Lung microvascular endothelial cell (primary cell): ENCODE measurements around the gene POU2AF1. TPM values are rescaled to one million over a fixed set of nuclear protein-coding genes. Genes with fewer than 3 reads are reported as not detected.
"Not testable (repeated sequence)": the region's sequence is repeated elsewhere in the genome, so short reads cannot be mapped to it uniquely, and the experiment has no call there.

Experiments
- DNase-seq, 2 donors: peaks; one replicate each; pipeline versions ENCODE4 v3.0.0 to v3.0.0-alpha.2; 2010; ENCODE audit warnings: low read depth in 2 of 2
- total RNA-seq: library from RNA; depleted of rRNA; stranded (reverse); fragments of >200 nt; gene quantifications from 2 replicates; pipeline ENCODE4 v1.2.1, GENCODE V29; 2014

The POU2AF1 gene
- total RNA-seq, 1 donor from 2014 or later: not detected

DNA sequence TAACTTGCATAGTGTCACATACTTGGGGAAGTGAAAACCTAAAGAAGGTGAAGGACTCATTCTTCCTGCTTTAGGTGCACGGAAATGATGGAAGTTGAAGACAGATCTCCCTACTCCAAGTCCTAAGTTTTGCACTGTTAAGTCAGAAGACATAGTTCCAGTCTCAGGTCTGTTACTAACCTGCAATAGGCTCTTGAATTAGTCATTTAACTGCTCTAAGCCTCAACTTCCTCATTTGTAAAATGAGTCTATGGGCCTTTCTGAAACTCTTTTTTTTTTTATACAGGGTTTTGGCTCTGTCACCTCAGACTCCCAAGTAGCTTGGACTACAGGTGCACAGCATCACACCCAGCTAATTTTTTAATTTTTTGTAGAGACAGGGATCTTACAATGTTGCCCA, 30.8 kb upstream of the POU2AF1 start:
- no peak for DNase-seq

GRCh38 chr11:111408789-111409727, 30.0 kb upstream of the POU2AF1 start:
- DNase-seq: no peak

GRCh38 chr11:111407652-111408051, 28.6 kb upstream of the POU2AF1 start:
- DNase-seq: no peak

- DNase-seq: no peak
Measured at GRCh38 chr11:111406589-111406988, 27.5 kb upstream of the POU2AF1 start.

- DNase-seq: no peak
Measured at GRCh38 chr11:111406091-111406490, 27.0 kb upstream of the POU2AF1 start.

DNA sequence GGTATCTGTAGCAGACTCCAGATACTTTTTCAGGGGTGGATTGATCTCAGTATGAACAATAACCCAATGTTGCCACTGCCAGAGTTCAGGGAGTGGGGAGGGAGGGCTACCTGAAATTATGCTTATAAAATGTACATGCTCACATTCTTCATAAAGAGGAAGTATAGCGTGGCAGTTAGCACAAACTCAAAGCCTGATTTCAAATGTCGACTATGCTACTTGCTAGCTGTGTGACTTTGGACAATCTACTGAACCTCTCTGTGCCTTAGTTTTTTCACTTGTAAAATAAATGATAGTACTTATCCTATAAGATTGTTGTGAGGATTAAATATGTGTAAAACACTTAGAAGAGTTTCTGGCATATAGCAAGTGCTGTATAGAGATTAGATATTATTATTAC, 26.5 kb upstream of the POU2AF1 start:
- DNase-seq: no peak

GRCh38 chr11:111403051-111403726, 24.1 kb upstream of the POU2AF1 start:
- no peak for DNase-seq

GRCh38 chr11:111402411-111402810, 23.3 kb upstream of the POU2AF1 start:
- no peak for DNase-seq

DNA sequence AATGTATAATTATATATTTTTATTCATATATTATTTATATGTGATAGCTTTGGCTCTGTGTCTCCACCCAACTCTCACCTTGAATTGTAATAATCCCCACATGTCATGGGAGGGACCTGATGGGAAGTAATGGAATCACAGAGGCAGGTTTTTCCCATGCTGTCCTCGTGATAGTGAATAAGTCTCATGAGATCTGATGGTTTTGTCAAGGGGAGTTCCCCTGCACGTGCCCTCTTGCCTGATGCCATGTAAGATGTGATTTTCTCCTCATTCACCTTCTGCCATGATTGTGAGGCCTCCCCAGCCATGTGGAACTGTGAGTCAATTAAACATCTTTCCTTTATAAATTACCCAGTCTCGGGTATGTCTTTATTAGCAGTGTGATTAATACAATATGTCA, 22.9 kb upstream of the POU2AF1 start:
- DNase-seq: not testable (repeated sequence)

GRCh38 chr11:111400595-111400994, 21.5 kb upstream of the POU2AF1 start:
- no peak for DNase-seq

- DNase-seq: no peak
Measured at GRCh38 chr11:111399187-111400031, 20.3 kb upstream of the POU2AF1 start.

DNA sequence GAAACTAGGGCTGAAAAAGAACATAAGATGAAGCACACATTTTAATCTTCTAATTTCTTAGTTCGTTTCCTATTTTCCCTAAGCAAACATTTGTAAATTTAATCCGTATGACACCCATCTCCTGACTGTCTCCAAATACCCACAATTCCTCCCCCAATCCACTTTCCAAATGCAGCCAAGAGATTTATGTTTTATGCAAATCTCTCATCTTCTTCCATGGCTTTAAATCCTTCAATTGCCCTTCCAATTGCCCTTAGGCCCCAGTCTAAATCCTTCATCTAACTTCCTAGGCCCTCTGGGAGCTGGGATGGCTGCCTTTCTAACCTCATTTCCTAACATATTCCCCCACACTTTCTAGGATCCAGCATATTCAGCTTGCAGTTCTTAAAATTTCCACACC, 18.0 kb upstream of the POU2AF1 start:
- no peak for DNase-seq

DNA sequence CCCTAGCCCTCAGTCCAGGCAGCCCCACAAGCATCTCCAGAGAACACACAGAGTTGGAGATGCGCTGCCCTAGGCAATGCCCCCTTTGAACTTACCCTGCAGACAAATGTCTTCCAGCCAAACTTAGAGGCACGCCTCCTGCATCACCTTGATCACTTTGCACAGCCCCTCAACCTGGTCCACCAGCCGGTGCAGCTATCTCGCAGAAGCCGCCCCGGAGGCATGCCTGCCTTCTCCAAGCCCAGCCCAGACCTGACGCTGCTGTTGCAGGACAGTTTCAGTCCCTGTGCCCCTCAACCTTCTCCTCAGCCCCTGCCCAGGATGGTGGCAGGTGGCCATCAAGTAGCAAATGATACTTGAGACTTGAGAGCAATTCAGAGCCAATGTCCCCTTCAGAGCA, 16.7 kb upstream of the POU2AF1 start:
- no peak for DNase-seq

- no peak for DNase-seq
Measured at GRCh38 chr11:111395081-111395480, 16.0 kb upstream of the POU2AF1 start.

- not testable (repeated sequence) for DNase-seq
Measured at GRCh38 chr11:111394147-111394546, 15.1 kb upstream of the POU2AF1 start.

DNA sequence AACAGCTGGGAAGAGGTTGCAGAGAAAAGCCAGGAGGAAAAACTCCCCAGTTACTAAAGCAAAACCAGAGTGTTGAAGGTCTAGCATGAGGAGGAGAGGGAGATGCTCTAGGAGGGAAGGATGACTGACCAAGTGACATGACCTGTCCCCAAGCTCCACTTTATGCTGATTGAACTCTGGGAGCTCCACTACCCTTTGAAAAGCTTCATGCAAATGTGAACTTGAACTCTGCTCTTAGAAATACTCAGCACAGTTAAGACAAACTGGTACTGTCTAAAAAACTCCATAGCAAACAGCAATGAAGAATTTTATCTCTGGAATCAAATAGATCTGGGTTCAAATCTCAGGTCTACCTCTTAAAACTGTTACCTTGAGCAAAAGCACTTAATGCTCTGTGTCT, 14.5 kb upstream of the POU2AF1 start:
- DNase-seq: no peak

DNA sequence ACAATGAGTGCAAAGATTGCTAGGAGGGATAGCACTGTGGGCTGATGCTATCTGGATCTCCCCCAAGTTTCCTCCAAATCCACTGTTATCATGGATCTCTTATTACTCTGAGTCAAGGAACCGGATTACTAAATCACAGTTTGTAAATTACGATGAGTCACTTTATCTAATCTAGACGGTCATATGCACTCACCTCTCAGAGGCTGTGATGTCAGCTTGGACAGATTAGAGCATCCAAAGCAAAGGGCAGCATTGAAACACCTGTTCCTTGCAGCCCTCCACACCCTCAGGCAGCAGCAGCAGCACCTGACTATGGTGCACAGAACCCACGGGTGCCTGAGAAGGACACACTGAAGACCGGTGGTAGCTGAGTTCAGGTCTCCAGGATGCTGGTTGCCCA, 14.0 kb upstream of the POU2AF1 start:
- DNase-seq: no peak

- no peak for DNase-seq
Measured at GRCh38 chr11:111392552-111392951, 13.5 kb upstream of the POU2AF1 start.

DNA sequence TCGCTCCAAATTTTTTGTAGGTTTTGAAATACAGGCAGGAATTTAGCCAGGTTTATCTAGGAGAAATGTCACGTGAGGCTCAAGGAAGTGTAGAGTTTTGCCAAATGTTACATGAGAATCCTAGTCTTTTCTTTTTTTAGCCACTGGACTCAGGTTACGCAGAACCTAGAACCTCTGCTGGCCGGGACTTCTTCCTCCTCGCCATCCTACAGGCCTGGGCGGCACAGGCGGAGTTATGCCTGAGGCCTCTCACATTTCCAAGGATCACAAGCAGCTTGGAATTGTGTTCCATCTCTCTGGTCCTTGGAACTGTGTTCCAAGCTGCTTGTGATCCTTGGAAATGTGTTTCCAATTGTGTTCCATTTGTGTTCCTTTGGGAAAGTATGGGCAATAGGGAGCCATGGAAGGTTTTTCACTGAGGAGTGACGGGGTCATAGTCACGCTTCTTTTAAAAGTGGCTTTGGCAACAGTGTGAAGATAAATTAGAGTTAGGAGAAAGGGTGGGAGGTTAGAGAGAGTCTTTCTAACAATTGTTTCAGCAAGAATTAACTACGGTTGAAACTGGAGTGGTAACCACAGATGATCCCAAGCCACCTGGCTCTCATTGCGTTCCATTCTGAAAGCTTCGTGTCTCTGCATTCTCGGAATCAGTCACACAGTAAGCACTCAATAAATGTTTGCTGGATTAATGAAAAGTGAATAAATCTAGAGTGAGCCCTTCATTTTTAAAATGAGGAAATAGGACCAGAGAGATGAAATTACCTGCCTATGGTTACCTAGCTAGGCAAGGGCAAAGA, 12.5 kb upstream of the POU2AF1 start:
- no peak for DNase-seq

- DNase-seq: no peak
Measured at GRCh38 chr11:111388842-111389241, 9.8 kb upstream of the POU2AF1 start.

- no peak for DNase-seq
Measured at GRCh38 chr11:111388420-111388819, 9.3 kb upstream of the POU2AF1 start.
